ACC112 (cell line): ENCODE data around the gene TAPBPL.
A peak's percentile ranks its signal among the peaks of the same experiment; 100 is the strongest.

Experiments
- H2AFZ ChIP-seq: fragments of 200-600 bp; sonication (generic); one replicate; pipeline ENCODE4 v1.6.0; 2017; ENCODE audit warnings: antibody characterized with exemption, low read length; ENCODE audit not compliant: unreplicated experiment
- H3K27ac ChIP-seq: fragments of 200-600 bp; sonication (generic); 2 replicates; pipeline ENCODE4 v1.5.1; 2014; ENCODE audit warnings: low read depth, mild to moderate bottlenecking, antibody characterized with exemption, low read length, moderate library complexity
- H3K27me3 ChIP-seq: fragments of 200-600 bp; sonication (generic); 2 replicates; pipeline ENCODE4 v1.6.1; 2014; ENCODE audit warnings: mild to moderate bottlenecking, antibody characterized with exemption, low read length, moderate library complexity, mixed read lengths; ENCODE audit not compliant: insufficient read depth
- H3K36me3 ChIP-seq: fragments of 200-600 bp; sonication (generic); 2 replicates; pipeline ENCODE4 v1.6.1; 2016; ENCODE audit warnings: mild to moderate bottlenecking, antibody characterized with exemption, low read length, moderate library complexity, mixed read lengths; ENCODE audit not compliant: insufficient read depth
- H3K4me1 ChIP-seq: fragments of 200-600 bp; sonication (generic); one replicate; pipeline ENCODE4 v1.6.1; 2016; ENCODE audit warnings: low read length, mixed read lengths; ENCODE audit not compliant: insufficient read depth, unreplicated experiment, control insufficient read depth
- H3K4me3 ChIP-seq: fragments of 200-600 bp; sonication (generic); 2 replicates; pipeline ENCODE4 v1.5.1; 2014; ENCODE audit warnings: mild to moderate bottlenecking, low read depth, low read length
- H3K79me2 ChIP-seq: fragments of 200-600 bp; sonication (generic); one replicate; pipeline ENCODE4 v1.6.0; 2016; ENCODE audit warnings: low read length; ENCODE audit not compliant: control insufficient read depth, unreplicated experiment, insufficient read depth

Gene TAPBPL

DNA sequence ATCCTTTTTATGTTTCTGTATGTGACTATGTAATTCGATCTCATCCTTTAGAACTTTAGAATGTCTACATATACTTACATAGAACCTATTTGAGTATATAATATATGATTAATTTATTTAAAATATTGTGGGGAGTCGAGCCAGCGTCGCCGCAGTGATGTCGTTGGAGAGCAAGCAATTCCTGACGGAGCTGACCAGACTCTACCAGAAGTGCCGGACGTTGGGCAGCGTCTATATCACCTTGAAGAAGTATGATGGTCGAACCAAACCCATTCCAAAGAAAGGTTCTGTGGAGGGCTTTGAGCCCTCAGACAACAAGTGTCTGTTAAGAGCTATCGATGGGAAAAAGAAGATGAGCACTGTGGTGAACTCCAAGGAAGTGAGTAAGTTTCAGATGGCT lies 13.5 kb upstream of the TAPBPL start:
- H2AFZ ChIP-seq: no peak overlapping the region
- H3K27ac ChIP-seq: no peak overlapping the region
- no peaks in the 10 kb centered on the region for H3K27me3 ChIP-seq
- no peak overlapping the region for H3K4me3 ChIP-seq
- no peaks in the 10 kb centered on the region for H3K4me1 ChIP-seq
- no peaks in the 10 kb centered on the region for H3K36me3 ChIP-seq
- H3K79me2 ChIP-seq: no peaks in the 10 kb centered on the region

- H3K27ac ChIP-seq: no peak overlapping the region
- no peaks in the 10 kb centered on the region for H3K79me2 ChIP-seq
- no peaks in the 10 kb centered on the region for H3K27me3 ChIP-seq
- H3K4me3 ChIP-seq: no peak overlapping the region
- no peaks in the 10 kb centered on the region for H3K4me1 ChIP-seq
- H2AFZ ChIP-seq: no peak overlapping the region
- H3K36me3 ChIP-seq: no peaks in the 10 kb centered on the region
Observed at GRCh38 chr12:6440391-6440790, 11.5 kb upstream of the TAPBPL start.

DNA sequence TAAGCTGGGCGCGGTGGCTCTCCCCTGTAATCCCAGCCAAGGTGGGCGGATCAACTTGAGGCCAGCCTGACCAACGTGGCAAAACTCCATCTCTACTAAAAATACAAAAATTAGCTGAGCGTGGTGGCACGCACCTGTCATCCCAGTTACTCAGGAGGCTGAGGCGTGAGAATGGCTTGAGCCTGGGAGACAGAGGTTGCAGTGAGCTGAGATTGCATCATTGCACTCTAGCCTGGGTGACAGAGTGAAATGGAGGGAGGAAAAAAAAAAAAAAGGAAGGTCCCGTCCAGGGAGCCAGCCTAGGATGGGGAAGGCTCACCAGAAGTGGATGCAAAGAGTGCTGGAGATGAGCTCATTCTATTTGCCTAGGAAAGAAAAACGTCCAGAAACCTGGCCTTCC lies 9.0 kb upstream of the TAPBPL start:
- H3K27ac ChIP-seq: no peak overlapping the region
- no peak overlapping the region for H3K4me3 ChIP-seq
- H3K27me3 ChIP-seq: no peaks in the 10 kb centered on the region
- H3K4me1 ChIP-seq: no peaks in the 10 kb centered on the region
- H2AFZ ChIP-seq: no peak overlapping the region
- no peaks in the 10 kb centered on the region for H3K79me2 ChIP-seq
- H3K36me3 ChIP-seq: no peaks in the 10 kb centered on the region

DNA sequence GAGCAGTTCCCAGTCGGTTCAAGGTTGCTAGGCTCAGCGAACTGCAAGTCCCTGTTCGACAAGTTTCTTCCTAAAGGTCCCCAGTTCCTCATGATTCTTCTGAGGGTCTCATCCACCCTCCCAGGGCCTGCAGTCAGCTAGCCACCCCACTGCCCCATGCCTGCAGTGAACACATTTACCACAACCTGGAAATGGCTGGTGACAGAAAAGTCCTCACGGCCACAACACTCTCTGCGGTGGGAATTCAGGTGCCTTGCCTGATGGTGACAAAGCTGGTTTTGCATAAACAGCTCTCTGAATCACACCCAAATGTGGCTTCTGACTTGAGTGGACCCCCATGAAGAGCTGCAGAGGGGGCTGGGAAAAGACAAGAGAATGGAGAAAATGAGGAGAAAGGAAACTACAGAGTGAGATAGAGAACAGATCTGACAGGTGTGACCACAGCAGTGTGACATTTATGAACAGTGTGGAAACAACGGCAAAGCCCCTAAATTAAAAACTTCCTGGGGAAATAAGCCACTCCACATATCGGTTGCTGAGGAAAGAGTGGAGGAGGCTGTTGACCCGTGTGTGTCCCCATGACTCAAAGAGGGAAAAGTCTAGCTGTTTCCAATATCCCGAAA lies 8.4 kb upstream of the TAPBPL start:
- H2AFZ ChIP-seq: no peak overlapping the region
- H3K27me3 ChIP-seq: no peaks in the 10 kb centered on the region
- no peak overlapping the region for H3K4me3 ChIP-seq
- no peak overlapping the region for H3K27ac ChIP-seq
- no peaks in the 10 kb centered on the region for H3K4me1 ChIP-seq
- H3K79me2 ChIP-seq: no peaks in the 10 kb centered on the region
- no peaks in the 10 kb centered on the region for H3K36me3 ChIP-seq

DNA sequence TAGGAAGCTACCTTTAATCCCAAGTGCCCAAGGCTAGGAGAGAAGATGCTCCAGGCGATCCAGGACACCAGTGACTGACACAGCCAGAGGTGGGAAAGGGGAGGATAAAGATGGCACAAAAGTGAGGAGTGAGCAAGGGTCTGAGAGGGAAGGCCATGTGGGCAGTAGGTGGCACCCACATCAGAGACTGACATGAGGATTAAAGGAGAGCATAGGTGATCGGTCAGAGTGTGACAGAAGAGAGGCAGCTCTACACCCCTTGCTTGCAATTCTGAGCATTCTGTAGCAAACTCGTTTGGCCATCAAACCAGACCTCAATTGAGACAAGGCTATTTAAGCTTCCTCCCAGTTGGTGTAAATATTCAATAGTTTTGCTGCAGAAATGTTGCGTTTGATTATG lies 7.8 kb upstream of the TAPBPL start:
- H3K4me3 ChIP-seq: no peak overlapping the region
- no peaks in the 10 kb centered on the region for H3K36me3 ChIP-seq
- H2AFZ ChIP-seq: no peak overlapping the region
- H3K79me2 ChIP-seq: no peaks in the 10 kb centered on the region
- H3K4me1 ChIP-seq: no peaks in the 10 kb centered on the region
- no peaks in the 10 kb centered on the region for H3K27me3 ChIP-seq
- no peak overlapping the region for H3K27ac ChIP-seq

DNA sequence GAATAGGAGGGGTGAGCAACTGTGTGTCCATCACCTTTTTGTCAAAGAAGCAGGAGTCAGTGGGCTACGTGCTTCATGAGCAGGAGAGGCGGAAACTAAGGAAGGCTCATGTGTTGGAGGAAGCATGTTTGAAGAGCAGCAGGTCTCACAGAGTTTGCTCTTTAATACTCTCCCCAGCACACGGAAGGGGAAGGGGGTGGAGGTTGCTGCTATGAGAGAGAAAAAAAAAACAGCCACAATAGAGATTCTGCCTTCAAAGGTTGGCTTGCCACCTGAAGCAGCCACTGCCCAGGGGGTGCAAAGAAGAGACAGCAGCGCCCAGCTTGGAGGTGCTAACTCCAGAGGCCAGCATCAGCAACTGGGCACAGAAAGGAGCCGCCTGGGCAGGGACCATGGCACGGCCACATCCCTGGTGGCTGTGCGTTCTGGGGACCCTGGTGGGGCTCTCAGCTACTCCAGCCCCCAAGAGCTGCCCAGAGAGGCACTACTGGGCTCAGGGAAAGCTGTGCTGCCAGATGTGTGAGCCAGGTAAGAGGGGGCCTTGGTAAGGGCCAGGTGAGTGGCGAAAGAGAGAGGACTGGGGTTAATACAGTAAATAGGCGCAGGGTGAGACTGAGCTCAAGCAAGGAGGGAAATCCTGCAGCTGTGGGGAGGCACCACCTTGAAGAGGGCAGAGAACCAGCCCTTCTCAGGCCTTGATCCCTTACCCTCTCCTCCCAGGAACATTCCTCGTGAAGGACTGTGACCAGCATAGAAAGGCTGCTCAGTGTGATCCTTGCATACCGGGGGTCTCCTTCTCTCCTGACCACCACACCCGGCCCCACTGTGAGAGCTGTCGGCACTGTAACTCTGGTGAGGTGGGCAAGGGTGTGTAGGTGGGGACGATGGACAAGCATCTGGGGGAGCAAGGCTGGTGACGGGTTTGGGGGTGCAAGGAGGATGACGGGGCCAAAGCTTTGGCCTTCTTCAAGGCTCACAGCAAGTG lies 6.8 kb upstream of the TAPBPL start, which contains the start of gene CD27:
CD27 (plus strand) TSS at position 252 of the 985 bp plus-strand sequence; CDS start at position 393, 141 bp downstream.
- no peak within 1 kb of the TSS for H3K27ac ChIP-seq
- no peaks in the 10 kb centered on the region for H3K27me3 ChIP-seq
- H3K4me3 ChIP-seq: no peak within 1 kb of the TSS
- H3K36me3 ChIP-seq: no peaks in the 10 kb centered on the region
- H3K79me2 ChIP-seq: peaks cover 2% of the 10 kb centered on the region
- no peak within 1 kb of the TSS for H2AFZ ChIP-seq
- peaks cover 2% of the 10 kb centered on the region for H3K4me1 ChIP-seq

DNA sequence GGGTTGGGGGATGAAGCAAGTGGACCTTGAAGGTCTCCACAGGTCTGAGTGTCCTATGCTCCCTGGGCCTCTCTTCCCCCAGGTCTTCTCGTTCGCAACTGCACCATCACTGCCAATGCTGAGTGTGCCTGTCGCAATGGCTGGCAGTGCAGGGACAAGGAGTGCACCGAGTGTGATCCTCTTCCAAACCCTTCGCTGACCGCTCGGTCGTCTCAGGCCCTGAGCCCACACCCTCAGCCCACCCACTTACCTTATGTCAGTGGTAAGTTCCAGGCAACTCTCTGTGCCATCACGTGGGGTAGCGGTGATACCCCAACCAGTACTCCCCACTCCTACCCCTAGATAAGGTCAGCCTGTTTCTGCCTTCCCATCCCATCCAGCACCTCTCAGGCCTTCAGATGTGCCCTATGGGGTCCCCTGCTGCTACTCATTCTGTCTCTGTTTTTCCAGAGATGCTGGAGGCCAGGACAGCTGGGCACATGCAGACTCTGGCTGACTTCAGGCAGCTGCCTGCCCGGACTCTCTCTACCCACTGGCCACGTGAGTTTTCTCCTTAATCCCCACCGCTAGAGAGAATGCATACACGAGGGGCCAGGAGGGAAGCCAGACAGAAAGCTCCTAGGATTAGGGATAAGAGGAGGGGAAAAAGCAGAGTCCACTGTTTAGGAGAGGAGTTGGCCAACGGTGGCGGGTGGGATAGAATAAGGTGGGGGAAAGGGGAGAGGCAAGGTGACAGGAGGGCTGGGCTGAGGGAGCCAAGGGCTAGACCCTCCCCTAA lies 1.6 kb upstream of the TAPBPL start:
- peak overlapping the region; percentile 79 for H3K4me3 ChIP-seq
- peaks cover 16% of the 10 kb centered on the region for H3K4me1 ChIP-seq
- peaks cover 23% of the 10 kb centered on the region for H3K79me2 ChIP-seq
- no peak overlapping the region for H2AFZ ChIP-seq
- no peaks in the 10 kb centered on the region for H3K36me3 ChIP-seq
- H3K27me3 ChIP-seq: no peaks in the 10 kb centered on the region
- H3K27ac ChIP-seq: peak overlapping the region; percentile 70; the same call in 1 of the 2 replicates

- Histone ChIP-seq H3K4me1 (peaks cover 16% of the 10 kb centered on the region), H3K36me3 (no peaks in the 10 kb centered on the region), H3K4me3 (peak overlapping the region; percentile 79), H3K27ac (peak overlapping the region; percentile 70), H3K79me2 (peaks cover 23% of the 10 kb centered on the region), H3K27me3 (no peaks in the 10 kb centered on the region), H2AFZ (peak overlapping the region; percentile 96)
Observed at GRCh38 chr12:6450869-6451347, 934 bp upstream of the TAPBPL start.

DNA sequence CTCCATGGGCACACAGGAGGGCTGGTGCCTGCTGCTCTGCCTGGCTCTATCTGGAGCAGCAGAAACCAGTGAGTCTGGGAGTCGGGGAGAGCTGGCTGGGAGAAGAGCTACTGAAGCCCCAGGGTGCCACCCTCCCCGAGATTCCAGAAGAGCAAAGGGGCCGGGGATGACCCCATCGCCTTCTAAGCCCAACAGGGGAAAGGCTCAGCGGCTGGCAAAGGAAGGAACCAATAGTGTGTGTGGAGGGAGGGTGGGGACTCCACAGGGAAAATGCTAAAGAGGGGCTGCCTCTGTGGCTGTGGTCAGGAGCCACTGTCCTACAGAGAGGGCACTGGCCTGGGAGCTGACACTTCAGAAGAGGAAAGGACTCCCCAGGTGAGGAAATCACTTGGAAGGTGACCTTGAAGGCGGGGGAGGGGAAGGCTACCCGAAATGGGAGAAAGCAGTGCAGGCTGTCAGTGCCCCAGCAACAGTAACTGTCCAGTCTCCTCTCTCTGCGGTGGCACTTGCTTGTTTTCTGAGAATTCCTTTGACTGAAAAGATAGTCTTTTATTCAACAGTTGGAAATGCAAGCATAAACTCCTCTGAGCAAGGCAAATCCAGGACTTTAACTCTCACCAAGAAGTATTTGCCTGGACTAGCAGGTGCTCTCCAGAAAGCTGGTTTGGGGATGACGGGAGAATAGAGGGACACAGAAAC lies 552 bp downstream of the TAPBPL start:
- Histone ChIP-seq H3K4me1 (peaks cover 16% of the 10 kb centered on the region), H3K27me3 (no peaks in the 10 kb centered on the region), H3K27ac (peak overlapping the region; percentile 70), H2AFZ (peak overlapping the region; percentile 96), H3K79me2 (peaks cover 23% of the 10 kb centered on the region), H3K36me3 (no peaks in the 10 kb centered on the region), H3K4me3 (peak overlapping the region; percentile 79)
